Activated T-cell treated with anti-CD3 and anti-CD28 coated beads, Interleukin-2, amount 50 U/mL, for 24 hours (primary cell): Measurements from ENCODE around the gene SLC5A3.

Experiments
- DNase-seq: peaks from one replicate; pipeline ENCODE4 v3.0.0-alpha.2; 2020
- H3K27ac Mint-ChIP-seq: 2 replicates; pipeline ENCODE4 v1.8.0; 2020; ENCODE audit warnings: mild to moderate bottlenecking, mixed read lengths
- H3K27me3 Mint-ChIP-seq: 2 replicates; pipeline ENCODE4 v1.8.0; 2020; ENCODE audit warnings: mixed read lengths
- H3K36me3 Mint-ChIP-seq: 2 replicates; pipeline ENCODE4 v1.8.0; 2020; ENCODE audit warnings: low read depth, mixed read lengths
- H3K4me1 Mint-ChIP-seq: 2 replicates; pipeline ENCODE4 v1.8.0; 2020; ENCODE audit warnings: low read depth, mixed read lengths
- H3K4me3 Mint-ChIP-seq: 2 replicates; pipeline ENCODE4 v1.8.0; 2020; ENCODE audit warnings: mild to moderate bottlenecking, moderate library complexity, mixed read lengths
- H3K9me3 Mint-ChIP-seq: 2 replicates; pipeline ENCODE4 v1.8.0; 2020; ENCODE audit warnings: mixed read lengths

SLC5A3 gene

GRCh38 chr21:34105947-34106541 lies 32.7 kb downstream of the SLC5A3 start:
- H3K36me3 Mint-ChIP-seq, result peaks cover 97% of the 10 kb centered on the region
- H3K27me3 Mint-ChIP-seq, result no peaks in the 10 kb centered on the region
- H3K27ac Mint-ChIP-seq, result peak overlapping the region; percentile 92
- peaks cover 5% of the 10 kb centered on the region for H3K9me3 Mint-ChIP-seq
- no peak overlapping the region for H3K4me3 Mint-ChIP-seq
- H3K4me1 Mint-ChIP-seq, result peaks cover 93% of the 10 kb centered on the region
- no peak for DNase-seq

- H3K36me3 Mint-ChIP-seq, result peaks cover 97% of the 10 kb centered on the region
- peak overlapping the region; percentile 29 for H3K27ac Mint-ChIP-seq
- H3K4me1 Mint-ChIP-seq, result peaks cover 93% of the 10 kb centered on the region
- H3K9me3 Mint-ChIP-seq, result peaks cover 5% of the 10 kb centered on the region
- H3K27me3 Mint-ChIP-seq, result no peaks in the 10 kb centered on the region
- DNase-seq, result no peak
- H3K4me3 Mint-ChIP-seq, result no peak overlapping the region
Observed at GRCh38 chr21:34107606-34108005, 34.2 kb downstream of the SLC5A3 start.

GRCh38 chr21:34109075-34109474 lies 35.7 kb downstream of the SLC5A3 start:
- DNase-seq, result no peak
- peaks cover 92% of the 10 kb centered on the region for H3K4me1 Mint-ChIP-seq
- H3K4me3 Mint-ChIP-seq, result no peak overlapping the region
- peaks cover 95% of the 10 kb centered on the region for H3K36me3 Mint-ChIP-seq
- H3K27me3 Mint-ChIP-seq, result no peaks in the 10 kb centered on the region
- peaks cover 5% of the 10 kb centered on the region for H3K9me3 Mint-ChIP-seq
- H3K27ac Mint-ChIP-seq, result no peak overlapping the region

- H3K4me1 Mint-ChIP-seq, result peaks cover 88% of the 10 kb centered on the region
- H3K27me3 Mint-ChIP-seq, result no peaks in the 10 kb centered on the region
- DNase-seq, result no peak
- no peak overlapping the region for H3K4me3 Mint-ChIP-seq
- H3K27ac Mint-ChIP-seq, result no peak overlapping the region
- peaks cover 5% of the 10 kb centered on the region for H3K9me3 Mint-ChIP-seq
- peaks cover 93% of the 10 kb centered on the region for H3K36me3 Mint-ChIP-seq
Observed at GRCh38 chr21:34110594-34111202, 37.3 kb downstream of the SLC5A3 start.

GRCh38 chr21:34112316-34113033 lies 39.1 kb downstream of the SLC5A3 start:
- Mint-ChIP-seq H3K4me1 (peaks cover 73% of the 10 kb centered on the region), H3K36me3 (peaks cover 92% of the 10 kb centered on the region), H3K27me3 (no peaks in the 10 kb centered on the region), H3K9me3 (peaks cover 2% of the 10 kb centered on the region), H3K27ac (peak overlapping the region; percentile 28), H3K4me3 (no peak overlapping the region)
- DNase-seq, result no peak

- H3K36me3 Mint-ChIP-seq, result peaks cover 86% of the 10 kb centered on the region
- no peaks in the 10 kb centered on the region for H3K27me3 Mint-ChIP-seq
- no peak overlapping the region for H3K27ac Mint-ChIP-seq
- DNase-seq, result no peak
- H3K4me3 Mint-ChIP-seq, result no peak overlapping the region
- peaks cover 60% of the 10 kb centered on the region for H3K4me1 Mint-ChIP-seq
- H3K9me3 Mint-ChIP-seq, result no peaks in the 10 kb centered on the region
Observed at GRCh38 chr21:34113842-34114241, 40.5 kb downstream of the SLC5A3 start.

- H3K4me3 Mint-ChIP-seq, result no peak overlapping the region
- H3K4me1 Mint-ChIP-seq, result peaks cover 59% of the 10 kb centered on the region
- H3K9me3 Mint-ChIP-seq, result no peaks in the 10 kb centered on the region
- DNase-seq, result no peak
- H3K27me3 Mint-ChIP-seq, result no peaks in the 10 kb centered on the region
- H3K27ac Mint-ChIP-seq, result no peak overlapping the region
- H3K36me3 Mint-ChIP-seq, result peaks cover 83% of the 10 kb centered on the region
Observed at GRCh38 chr21:34115160-34115559, 41.8 kb downstream of the SLC5A3 start.

GRCh38 chr21:34116569-34116968 lies 43.2 kb downstream of the SLC5A3 start:
- Mint-ChIP-seq H3K27ac (no peak overlapping the region), H3K4me3 (no peak overlapping the region), H3K9me3 (no peaks in the 10 kb centered on the region), H3K4me1 (peaks cover 55% of the 10 kb centered on the region), H3K36me3 (peaks cover 81% of the 10 kb centered on the region), H3K27me3 (no peaks in the 10 kb centered on the region)
- DNase-seq, result no peak

- Mint-ChIP-seq H3K9me3 (no peaks in the 10 kb centered on the region), H3K27me3 (no peaks in the 10 kb centered on the region), H3K4me3 (no peak overlapping the region), H3K27ac (no peak overlapping the region), H3K36me3 (peaks cover 79% of the 10 kb centered on the region), H3K4me1 (peaks cover 53% of the 10 kb centered on the region)
- DNase-seq, result no peak
Observed at GRCh38 chr21:34120867-34121266, 47.5 kb downstream of the SLC5A3 start.

- no peak overlapping the region for H3K4me3 Mint-ChIP-seq
- no peak for DNase-seq
- H3K4me1 Mint-ChIP-seq, result peaks cover 64% of the 10 kb centered on the region
- no peaks in the 10 kb centered on the region for H3K9me3 Mint-ChIP-seq
- H3K27ac Mint-ChIP-seq, result no peak overlapping the region
- H3K36me3 Mint-ChIP-seq, result peaks cover 79% of the 10 kb centered on the region
- no peaks in the 10 kb centered on the region for H3K27me3 Mint-ChIP-seq
Observed at GRCh38 chr21:34122047-34122446, 48.7 kb downstream of the SLC5A3 start.
